SJSA1 (cell line): Measurements from ENCODE around the gene TMEM52B. TPM values are rescaled to one million over a fixed set of nuclear protein-coding genes. Genes with fewer than 3 reads are reported as not detected.
"Not testable (repeated sequence)": the region's sequence is repeated elsewhere in the genome, so short reads cannot be mapped to it uniquely, and the experiment has no call there.

ENCODE experiments used
- DNase-seq, 2 experiments: peaks; one replicate each; pipeline ENCODE4 v3.0.0-alpha.2; 2015 to 2020; ENCODE audit warnings: low spot score in 2 of 2, low read depth in 1 of 2
- H3K27ac ChIP-seq: fragments of 250-450 bp; sonication (Bioruptor Pico); 2 replicates; pipeline ENCODE4 v1.5.1; 2020; ENCODE audit warnings: mild to moderate bottlenecking, moderate library complexity
- H3K27me3 ChIP-seq: fragments of 250-450 bp; sonication (Bioruptor Pico); replicated peaks from 2 replicates; pipeline ENCODE4 v1.5.1; 2020; ENCODE audit warnings: mild to moderate bottlenecking, moderate library complexity
- H3K36me3 ChIP-seq: fragments of 250-450 bp; sonication (Bioruptor Pico); 2 replicates; pipeline ENCODE4 v1.5.1; 2020; ENCODE audit warnings: mild to moderate bottlenecking
- H3K4me1 ChIP-seq: fragments of 250-450 bp; sonication (Bioruptor Pico); replicated peaks from 2 replicates; pipeline ENCODE4 v1.6.1; 2021; ENCODE audit warnings: mild to moderate bottlenecking
- H3K4me3 ChIP-seq: fragments of 250-450 bp; sonication (Bioruptor Pico); 2 replicates; pipeline ENCODE4 v1.5.1; 2020; ENCODE audit warnings: mild to moderate bottlenecking
- H3K9me3 ChIP-seq: fragments of 250-450 bp; sonication (Bioruptor Pico); replicated peaks from 2 replicates; pipeline ENCODE4 v1.5.1; 2020; ENCODE audit warnings: mild to moderate bottlenecking
- total RNA-seq: library from RNA; depleted of rRNA; stranded (reverse); fragments of >200 nt; shearing (Covaris generic); gene quantifications from 2 replicates; pipeline ENCODE4 v1.2.3, GENCODE V29; 2014

The TMEM52B gene
- total RNA-seq, 1 experiment from 2014 or later, result 1.1 TPM

DNA sequence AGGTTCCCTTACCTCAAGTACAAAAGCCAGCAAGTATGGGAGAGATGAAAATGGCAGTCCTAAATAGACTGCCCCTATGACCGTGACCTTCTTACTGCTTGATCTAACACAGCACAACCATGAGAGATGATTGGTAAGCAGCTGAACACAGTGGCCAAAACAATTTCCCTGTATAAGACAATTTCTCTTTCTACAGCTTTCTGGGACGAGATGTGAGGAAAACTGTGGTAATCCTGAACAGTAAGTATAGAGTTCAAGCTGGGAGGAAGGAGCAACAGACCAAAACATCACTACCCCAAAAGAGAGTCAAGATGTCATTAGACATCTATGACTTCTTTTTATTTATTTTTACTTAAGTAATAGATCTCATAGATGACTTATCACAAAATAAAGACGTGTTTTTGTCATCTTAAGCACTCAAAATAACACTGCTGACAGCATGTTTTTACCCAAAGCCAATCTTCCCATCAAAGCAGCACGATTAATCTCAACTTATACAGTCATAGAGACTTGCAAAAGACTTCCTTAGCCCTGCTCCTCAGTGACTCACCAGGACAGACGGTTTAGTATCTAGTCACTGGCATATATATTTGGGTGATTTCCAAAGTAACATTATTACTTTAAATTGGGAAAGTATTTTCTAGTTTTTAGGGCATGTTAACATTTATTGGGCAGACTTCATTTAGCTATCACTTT, 3.7 kb downstream of the TMEM52B start:
- no peaks in the 10 kb centered on the region for H3K36me3 ChIP-seq
- no peak overlapping the region for H3K4me3 ChIP-seq
- DNase-seq, result no peak
- peaks cover 52% of the 10 kb centered on the region for H3K4me1 ChIP-seq
- peak overlapping the region; percentile 31; the same call in 1 of the 2 replicates for H3K27ac ChIP-seq
- H3K27me3 ChIP-seq, result no peaks in the 10 kb centered on the region
- H3K9me3 ChIP-seq, result no peaks in the 10 kb centered on the region

DNA sequence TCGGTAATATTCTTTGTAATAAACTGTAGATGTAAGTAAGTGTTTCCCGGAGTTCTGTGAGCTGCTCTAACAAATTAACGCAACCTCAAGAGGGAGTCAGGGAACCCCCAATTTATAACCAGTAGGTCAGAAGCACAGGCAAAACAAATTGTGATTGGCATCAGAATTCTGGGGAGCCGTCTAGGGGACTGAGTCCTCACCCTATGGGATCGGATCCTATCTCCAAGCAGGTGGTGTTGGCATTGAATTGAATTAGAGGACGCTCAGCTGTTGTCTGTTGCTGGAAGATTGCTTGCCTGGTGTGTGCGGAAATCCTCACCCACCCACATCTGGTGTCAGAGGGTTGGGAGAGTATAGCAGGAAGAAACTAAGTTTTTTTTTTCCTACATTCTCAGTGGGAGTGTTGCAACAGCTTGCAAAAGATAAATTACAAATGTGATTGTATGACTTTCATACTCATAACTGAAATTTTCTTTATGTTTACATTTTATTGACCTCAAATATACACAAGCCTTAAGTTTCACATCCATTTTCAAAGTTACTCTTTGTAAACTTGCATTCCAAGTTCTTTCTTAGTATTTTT, 5.5 kb downstream of the TMEM52B start:
- Histone ChIP-seq H3K9me3 (no peaks in the 10 kb centered on the region), H3K27me3 (no peaks in the 10 kb centered on the region), H3K36me3 (no peaks in the 10 kb centered on the region), H3K27ac (no peak overlapping the region), H3K4me1 (peaks cover 48% of the 10 kb centered on the region), H3K4me3 (no peak overlapping the region)
- peak in 1 of 2 experiments; percentile 32 for DNase-seq

GRCh38 chr12:10186299-10186698, 7.5 kb downstream of the TMEM52B start:
- no peak overlapping the region for H3K27ac ChIP-seq

GRCh38 chr12:10186958-10187357, 8.1 kb downstream of the TMEM52B start:
- peaks cover 54% of the 10 kb centered on the region for H3K4me1 ChIP-seq
- not testable (repeated sequence) for H3K27me3 ChIP-seq, DNase-seq, H3K36me3 ChIP-seq, H3K27ac ChIP-seq, H3K9me3 ChIP-seq, H3K4me3 ChIP-seq

More at GRCh38 chr12:10186299-10186698, 7.5 kb downstream of the TMEM52B start:
- no peaks in the 10 kb centered on the region for H3K9me3 ChIP-seq
- no peak for DNase-seq
- no peak overlapping the region for H3K4me3 ChIP-seq
- H3K27me3 ChIP-seq, result no peaks in the 10 kb centered on the region
- H3K36me3 ChIP-seq, result no peaks in the 10 kb centered on the region
- H3K4me1 ChIP-seq, result peaks cover 49% of the 10 kb centered on the region

DNA sequence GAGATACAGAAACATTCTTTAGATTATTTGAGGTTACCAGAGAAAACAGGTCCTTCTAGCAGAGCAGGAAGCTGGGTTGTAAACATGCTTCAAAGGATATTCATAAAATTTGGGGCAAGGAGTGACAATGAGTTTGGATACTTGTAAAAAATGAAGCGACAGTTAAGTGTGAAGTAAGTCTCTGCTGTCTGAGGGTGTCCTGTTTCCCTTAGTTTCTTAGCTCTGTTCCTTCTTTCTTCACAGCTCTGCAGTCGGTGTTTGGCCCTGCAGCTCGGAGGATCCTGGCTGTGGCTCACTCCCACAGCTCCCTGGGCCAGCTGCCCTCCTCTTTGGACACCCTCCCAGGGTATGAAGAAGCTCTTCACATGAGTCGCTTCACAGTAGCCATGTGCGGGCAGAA, 10.8 kb downstream of the TMEM52B start:
- Histone ChIP-seq H3K4me1 (peaks cover 35% of the 10 kb centered on the region), H3K27me3 (no peaks in the 10 kb centered on the region), H3K4me3 (no peak overlapping the region), H3K27ac (0 out of 2 replicates have a peak overlapping the region, but pooled peaks have one; percentile 14), H3K36me3 (no peaks in the 10 kb centered on the region), H3K9me3 (no peaks in the 10 kb centered on the region)
- peak in 1 of 2 experiments; percentile 48 for DNase-seq

DNA sequence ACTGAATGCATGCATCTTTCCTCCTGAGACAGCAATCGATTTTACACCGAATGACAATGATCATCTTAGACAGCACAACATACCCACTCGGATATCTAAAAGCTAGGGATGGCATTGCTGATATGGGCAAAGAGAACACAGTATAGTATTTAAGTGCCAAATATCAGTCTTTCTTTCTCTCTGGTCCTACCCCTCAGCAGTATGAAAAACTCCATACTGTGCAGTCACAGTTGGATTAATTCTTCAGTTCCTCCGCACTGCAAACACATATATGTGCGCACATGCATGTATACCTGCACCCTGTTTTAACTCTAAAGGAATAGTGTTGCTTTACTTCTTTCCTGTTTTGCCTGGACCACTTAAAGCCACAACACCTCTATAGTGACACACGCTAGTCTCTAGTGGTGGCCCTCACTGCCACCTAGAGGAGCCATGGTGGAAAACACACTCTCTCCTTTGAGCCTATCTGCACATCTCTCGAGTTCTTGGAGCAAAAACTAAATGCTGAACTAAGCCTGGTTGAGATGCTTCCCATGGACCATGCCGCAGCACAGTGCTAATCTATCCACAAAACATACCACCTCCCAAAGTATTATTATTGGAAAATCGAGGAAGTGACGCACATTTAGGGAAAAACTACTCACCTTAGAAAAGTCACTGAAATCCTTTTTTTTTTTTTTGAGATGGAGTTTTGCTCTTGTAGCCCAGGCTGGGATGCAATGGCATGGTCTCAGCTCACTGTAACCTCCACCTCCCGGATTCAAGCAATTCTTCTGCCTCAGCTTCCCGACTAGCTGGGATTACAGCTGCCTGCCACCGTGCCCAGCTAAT, 11.9 kb downstream of the TMEM52B start:
- Histone ChIP-seq H3K4me3 (no peak overlapping the region), H3K4me1 (peaks cover 31% of the 10 kb centered on the region), H3K36me3 (no peaks in the 10 kb centered on the region), H3K27ac (no peak overlapping the region), H3K27me3 (no peaks in the 10 kb centered on the region), H3K9me3 (no peaks in the 10 kb centered on the region)
- peak; percentile 58 to 59 for DNase-seq

- H3K4me1 ChIP-seq, result peaks cover 31% of the 10 kb centered on the region
- no peak overlapping the region for H3K4me3 ChIP-seq
- DNase-seq, result no peak
- H3K9me3 ChIP-seq, result no peaks in the 10 kb centered on the region
- H3K27ac ChIP-seq, result peak overlapping the region; percentile 7; the same call in 1 of the 2 replicates
- H3K27me3 ChIP-seq, result no peaks in the 10 kb centered on the region
- no peaks in the 10 kb centered on the region for H3K36me3 ChIP-seq
Observed at GRCh38 chr12:10191865-10192264, 13.0 kb downstream of the TMEM52B start.

DNA sequence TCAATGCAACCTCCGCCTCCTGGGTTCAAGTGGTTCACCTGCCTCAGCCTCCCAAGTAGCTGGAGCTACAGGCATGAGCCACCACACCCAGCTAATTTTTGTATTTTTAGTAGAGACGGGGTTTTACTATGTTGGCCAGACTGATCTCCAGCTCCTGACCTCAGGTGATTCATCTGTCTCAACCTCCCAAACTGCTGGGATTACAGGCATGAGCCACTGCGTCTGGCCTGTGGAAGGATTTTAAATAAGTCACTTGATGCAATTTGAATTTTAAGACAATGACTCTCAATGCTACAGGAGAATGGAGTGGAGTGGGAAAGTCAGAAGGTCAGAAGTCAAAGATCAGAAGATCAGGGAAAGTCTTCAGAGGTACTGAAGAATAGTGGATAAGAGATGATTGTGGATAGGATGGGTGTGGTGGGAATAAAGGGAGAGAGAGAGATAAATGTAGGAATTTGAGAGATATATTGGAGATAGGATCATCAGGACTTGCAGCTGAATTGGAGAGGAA, 15.4 kb downstream of the TMEM52B start:
- DNase-seq, result no peak
- Histone ChIP-seq H3K27ac (no peak overlapping the region), H3K4me3 (no peak overlapping the region), H3K27me3 (no peaks in the 10 kb centered on the region), H3K36me3 (no peaks in the 10 kb centered on the region), H3K9me3 (no peaks in the 10 kb centered on the region), H3K4me1 (peaks cover 30% of the 10 kb centered on the region)

DNA sequence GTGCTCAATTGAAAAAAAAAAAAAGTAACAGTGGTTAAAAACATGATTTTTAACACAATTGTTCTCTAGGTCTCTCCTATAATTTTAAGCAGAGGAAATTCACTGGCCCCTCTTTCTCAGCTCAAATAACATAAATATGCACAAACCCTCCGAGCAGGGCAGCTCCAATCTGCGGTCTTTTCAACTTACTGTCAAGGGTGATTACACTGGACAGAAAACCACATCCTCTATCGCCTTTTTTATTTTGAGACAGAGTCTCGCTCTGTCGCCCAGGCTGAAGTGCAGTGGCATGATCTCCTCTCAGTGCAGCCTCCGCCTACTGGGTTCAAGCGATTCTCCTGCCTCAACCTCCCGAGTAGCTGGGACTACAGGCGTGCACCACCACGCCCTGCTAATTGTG, 17.4 kb downstream of the TMEM52B start:
- Histone ChIP-seq H3K4me1 (peaks cover 11% of the 10 kb centered on the region), H3K9me3 (no peaks in the 10 kb centered on the region), H3K27me3 (no peaks in the 10 kb centered on the region), H3K27ac (no peak overlapping the region), H3K4me3 (no peak overlapping the region), H3K36me3 (no peaks in the 10 kb centered on the region)
- DNase-seq, result no peak

DNA sequence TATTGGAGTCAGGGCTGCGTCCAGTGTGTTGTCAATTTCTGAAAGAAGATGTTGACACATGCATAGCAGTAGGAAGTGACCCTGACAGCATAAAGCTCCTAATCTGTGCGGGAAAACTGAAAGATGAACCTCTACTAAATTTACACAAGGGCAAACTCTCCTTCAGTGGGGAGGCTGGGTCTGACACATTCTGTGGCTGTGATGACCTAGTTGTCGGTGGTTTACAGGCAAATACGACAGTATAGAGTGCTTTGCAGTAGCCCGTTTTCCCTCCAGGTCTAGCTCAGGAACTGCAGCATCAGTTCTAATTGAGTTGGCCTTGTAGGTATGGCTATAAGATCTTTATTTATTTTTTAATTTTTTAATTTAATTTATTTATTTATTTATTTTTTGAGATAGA, 19.0 kb downstream of the TMEM52B start:
- Histone ChIP-seq H3K4me3 (no peak overlapping the region), H3K27me3 (no peaks in the 10 kb centered on the region), H3K36me3 (no peaks in the 10 kb centered on the region), H3K4me1 (no peaks in the 10 kb centered on the region; the same call in 1 of the 2 replicates), H3K27ac (no peak overlapping the region), H3K9me3 (no peaks in the 10 kb centered on the region)
- no peak for DNase-seq

GRCh38 chr12:10204495-10204894, 25.7 kb downstream of the TMEM52B start:
- DNase-seq, H3K36me3 ChIP-seq, H3K4me3 ChIP-seq, H3K27me3 ChIP-seq, H3K9me3 ChIP-seq: not testable (repeated sequence)
- Histone ChIP-seq H3K4me1 (peaks cover 29% of the 10 kb centered on the region), H3K27ac (peak overlapping the region; percentile 85)

DNA sequence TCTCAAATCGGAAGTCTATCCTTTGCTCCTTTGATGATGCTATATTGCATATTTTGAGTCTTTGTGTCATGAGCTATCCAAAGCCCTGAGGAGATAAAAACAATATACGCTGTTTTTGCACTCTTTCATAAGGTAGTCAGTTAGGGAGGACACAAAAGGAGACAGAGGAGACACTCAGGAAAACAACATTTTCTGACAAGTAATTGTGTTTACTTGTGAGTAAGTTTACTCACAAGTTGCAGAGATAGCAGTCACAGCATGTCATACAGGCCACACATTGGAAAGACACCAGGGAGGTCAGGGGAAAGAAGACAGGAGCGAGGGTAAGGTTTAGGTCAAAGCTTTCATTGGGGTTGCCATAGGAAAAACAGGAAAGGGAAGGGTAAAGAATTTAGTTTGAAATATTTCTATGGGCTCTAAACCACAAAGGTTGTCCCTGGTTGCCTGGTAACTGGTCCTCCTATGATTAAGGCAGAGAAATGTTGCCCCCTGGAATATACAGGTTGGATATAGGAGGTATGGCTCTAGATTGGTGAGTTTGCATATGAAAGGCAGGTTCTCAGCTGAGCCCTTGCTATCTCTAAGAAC, 26.5 kb downstream of the TMEM52B start:
- DNase-seq, result peak; percentile 81 to 87

DNA sequence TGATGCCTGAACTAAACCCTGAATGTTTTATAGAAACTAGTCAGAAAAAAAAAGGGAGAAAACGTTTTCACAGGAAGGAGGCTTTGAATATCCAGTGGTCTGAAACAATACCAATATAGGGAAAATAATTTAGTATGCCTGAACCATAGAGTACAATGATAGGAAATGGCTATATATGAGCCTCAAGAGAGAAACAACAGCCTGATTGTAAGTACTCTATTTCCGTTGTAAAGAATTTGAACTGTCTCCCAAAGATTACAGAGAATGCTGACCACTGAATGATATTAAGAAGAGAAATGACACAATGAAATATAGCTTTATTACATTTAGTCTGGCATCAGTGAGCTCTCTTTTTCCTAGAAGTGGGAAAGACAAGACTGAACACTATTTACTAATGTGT, 28.3 kb downstream of the TMEM52B start:
- no peak overlapping the region for H3K27ac ChIP-seq
- no peaks in the 10 kb centered on the region for H3K27me3 ChIP-seq
- H3K9me3 ChIP-seq, result no peaks in the 10 kb centered on the region
- H3K36me3 ChIP-seq, result no peaks in the 10 kb centered on the region
- no peak for DNase-seq
- H3K4me1 ChIP-seq, result peaks cover 29% of the 10 kb centered on the region
- no peak overlapping the region for H3K4me3 ChIP-seq

More for the DNA sequence above, 26.5 kb downstream of the TMEM52B start:
- Histone ChIP-seq H3K4me3 (no peak overlapping the region), H3K9me3 (no peaks in the 10 kb centered on the region), H3K27me3 (no peaks in the 10 kb centered on the region), H3K4me1 (peaks cover 29% of the 10 kb centered on the region), H3K27ac (peak overlapping the region; percentile 85), H3K36me3 (no peaks in the 10 kb centered on the region)
